KMS-11 (cell line): ENCODE data around the gene TRIM6.

Experiments
- H2AFZ ChIP-seq: fragments of 200-600 bp; sonication (generic); 2 replicates; pipeline ENCODE4 v1.6.1; 2016; ENCODE audit warnings: antibody characterized with exemption, mixed run types, low read depth
- H3K27ac ChIP-seq: fragments of 200-600 bp; sonication (generic); 2 replicates; pipeline ENCODE4 v1.6.1; 2016; ENCODE audit warnings: mild to moderate bottlenecking, mixed run types
- H3K27me3 ChIP-seq: fragments of 200-600 bp; sonication (generic); 2 replicates; pipeline ENCODE4 v1.6.1; 2017; ENCODE audit warnings: mild to moderate bottlenecking, low read depth, mixed run types, moderate library complexity; ENCODE audit not compliant: insufficient read depth
- H3K36me3 ChIP-seq: fragments of 200-600 bp; sonication (generic); 2 replicates; pipeline ENCODE4 v1.6.1; 2017; ENCODE audit warnings: mild to moderate bottlenecking, mixed run types; ENCODE audit not compliant: insufficient read depth
- H3K4me1 ChIP-seq: fragments of 200-600 bp; sonication (generic); 2 replicates; pipeline ENCODE4 v1.6.1; 2016; ENCODE audit warnings: mild to moderate bottlenecking, low read depth, mixed run types; ENCODE audit not compliant: poor library complexity, severe bottlenecking
- H3K4me2 ChIP-seq: fragments of 200-600 bp; sonication (generic); 2 replicates; pipeline ENCODE4 v1.7.0; 2016; ENCODE audit warnings: mild to moderate bottlenecking, mixed run types
- H3K4me3 ChIP-seq: fragments of 200-600 bp; sonication (generic); IDR thresholded peaks from 2 replicates; pipeline ENCODE4 v1.6.1; 2017; ENCODE audit warnings: low read depth, low read length, mixed read lengths; ENCODE audit not compliant: insufficient read depth
- H3K79me2 ChIP-seq: fragments of 200-600 bp; sonication (generic); 2 replicates; pipeline ENCODE4 v1.6.1; 2016; ENCODE audit warnings: low read depth, mixed run types; ENCODE audit not compliant: insufficient read depth
- H3K9ac ChIP-seq: fragments of 200-600 bp; sonication (generic); 2 replicates; pipeline ENCODE4 v1.6.1; 2016; ENCODE audit warnings: mild to moderate bottlenecking, mixed run types
- H4K20me1 ChIP-seq: fragments of 200-600 bp; sonication (generic); 2 replicates; pipeline ENCODE4 v1.6.1; 2016; ENCODE audit warnings: mild to moderate bottlenecking, mixed run types; ENCODE audit not compliant: insufficient read depth
- TF ChIP-seq, protein P1 (sequence below): fragments of 200-600 bp; sonication (generic); conservative IDR thresholded peaks from 2 replicates; pipeline ENCODE4 v1.6.1; 2017; ENCODE audit warnings: low read depth, mild to moderate bottlenecking, antibody characterized with exemption, low read length, moderate library complexity, mixed read lengths

The TRIM6 gene, protein sequence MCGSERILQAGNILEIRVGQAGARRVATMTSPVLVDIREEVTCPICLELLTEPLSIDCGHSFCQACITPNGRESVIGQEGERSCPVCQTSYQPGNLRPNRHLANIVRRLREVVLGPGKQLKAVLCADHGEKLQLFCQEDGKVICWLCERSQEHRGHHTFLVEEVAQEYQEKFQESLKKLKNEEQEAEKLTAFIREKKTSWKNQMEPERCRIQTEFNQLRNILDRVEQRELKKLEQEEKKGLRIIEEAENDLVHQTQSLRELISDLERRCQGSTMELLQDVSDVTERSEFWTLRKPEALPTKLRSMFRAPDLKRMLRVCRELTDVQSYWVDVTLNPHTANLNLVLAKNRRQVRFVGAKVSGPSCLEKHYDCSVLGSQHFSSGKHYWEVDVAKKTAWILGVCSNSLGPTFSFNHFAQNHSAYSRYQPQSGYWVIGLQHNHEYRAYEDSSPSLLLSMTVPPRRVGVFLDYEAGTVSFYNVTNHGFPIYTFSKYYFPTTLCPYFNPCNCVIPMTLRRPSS

GRCh38 chr11:5596607-5597201 is at the start of gene TRIM6:
Gene TRIM6 (plus strand): TSS chr11:5596637. CDS start chr11:5596898, 261 bp downstream.
- Histone ChIP-seq H2AFZ (no peak within 1 kb of the TSS), H3K4me1 (no peaks in the 10 kb centered on the region), H3K36me3 (no peaks in the 10 kb centered on the region), H3K9ac (no peak within 1 kb of the TSS), H3K4me3 (no peak within 1 kb of the TSS), H3K4me2 (no peak within 1 kb of the TSS), H3K79me2 (no peaks in the 10 kb centered on the region), H3K27me3 (no peaks in the 10 kb centered on the region), H4K20me1 (no peaks in the 10 kb centered on the region), H3K27ac (no peak within 1 kb of the TSS)
- TF ChIP-seq, protein P1, sequence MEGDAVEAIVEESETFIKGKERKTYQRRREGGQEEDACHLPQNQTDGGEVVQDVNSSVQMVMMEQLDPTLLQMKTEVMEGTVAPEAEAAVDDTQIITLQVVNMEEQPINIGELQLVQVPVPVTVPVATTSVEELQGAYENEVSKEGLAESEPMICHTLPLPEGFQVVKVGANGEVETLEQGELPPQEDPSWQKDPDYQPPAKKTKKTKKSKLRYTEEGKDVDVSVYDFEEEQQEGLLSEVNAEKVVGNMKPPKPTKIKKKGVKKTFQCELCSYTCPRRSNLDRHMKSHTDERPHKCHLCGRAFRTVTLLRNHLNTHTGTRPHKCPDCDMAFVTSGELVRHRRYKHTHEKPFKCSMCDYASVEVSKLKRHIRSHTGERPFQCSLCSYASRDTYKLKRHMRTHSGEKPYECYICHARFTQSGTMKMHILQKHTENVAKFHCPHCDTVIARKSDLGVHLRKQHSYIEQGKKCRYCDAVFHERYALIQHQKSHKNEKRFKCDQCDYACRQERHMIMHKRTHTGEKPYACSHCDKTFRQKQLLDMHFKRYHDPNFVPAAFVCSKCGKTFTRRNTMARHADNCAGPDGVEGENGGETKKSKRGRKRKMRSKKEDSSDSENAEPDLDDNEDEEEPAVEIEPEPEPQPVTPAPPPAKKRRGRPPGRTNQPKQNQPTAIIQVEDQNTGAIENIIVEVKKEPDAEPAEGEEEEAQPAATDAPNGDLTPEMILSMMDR: no peak

DNA sequence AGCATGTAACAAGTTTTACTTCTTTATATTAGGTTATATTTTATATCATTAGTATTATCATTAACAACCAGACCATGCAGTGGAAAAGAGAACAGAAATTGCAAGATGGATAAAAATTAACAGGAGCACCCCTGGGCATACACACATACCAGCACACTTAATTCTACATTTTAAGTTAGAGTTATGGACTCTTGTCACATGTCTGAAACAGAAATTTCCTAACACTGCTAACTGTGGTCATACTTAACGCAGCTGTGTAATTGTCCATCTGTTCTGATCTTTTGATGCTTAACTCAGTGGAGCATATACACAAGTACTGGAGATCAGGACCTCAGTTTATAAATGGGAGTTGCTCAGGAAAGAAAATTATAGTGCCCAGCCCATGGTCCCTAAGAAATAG is 48.5 kb upstream of the TRIM6 start:
- TF ChIP-seq, protein P1: no peak
- no peaks in the 10 kb centered on the region for H3K4me1 ChIP-seq
- no peaks in the 10 kb centered on the region for H4K20me1 ChIP-seq
- H3K27ac ChIP-seq: no peak overlapping the region
- no peak overlapping the region for H3K9ac ChIP-seq
- H3K36me3 ChIP-seq: no peaks in the 10 kb centered on the region
- H2AFZ ChIP-seq: no peak overlapping the region
- H3K27me3 ChIP-seq: no peaks in the 10 kb centered on the region
- no peak overlapping the region for H3K4me3 ChIP-seq
- no peak overlapping the region for H3K4me2 ChIP-seq
- no peaks in the 10 kb centered on the region for H3K79me2 ChIP-seq

DNA sequence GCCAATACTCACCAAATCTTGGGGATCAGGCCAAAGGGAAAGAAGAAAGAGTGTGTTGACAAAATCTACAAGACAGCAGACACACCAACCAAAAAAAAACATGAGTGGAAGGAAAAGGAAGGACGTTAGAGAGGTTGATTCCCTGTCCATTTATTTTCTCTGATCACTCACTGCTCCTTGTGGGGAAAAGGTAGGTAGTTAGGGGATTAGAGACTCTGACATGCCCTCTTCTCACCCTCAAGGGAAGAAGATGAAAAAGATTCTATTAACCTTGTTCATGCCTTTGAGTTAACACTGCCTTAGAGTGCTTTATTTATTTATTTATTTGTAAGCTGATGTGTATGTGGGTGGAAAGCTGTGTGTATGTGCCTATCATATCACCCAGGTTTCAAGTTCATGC is 48.0 kb upstream of the TRIM6 start, which contains the start of gene OR52H1:
TSS of gene OR52H1 (minus strand) at position 101 of the 400 bp plus-strand sequence. CDS start 3,035 bp downstream, outside the sequence.
- Histone ChIP-seq H2AFZ (no peak within 1 kb of the TSS), H3K4me1 (no peaks in the 10 kb centered on the region), H3K27ac (no peak within 1 kb of the TSS), H3K27me3 (no peaks in the 10 kb centered on the region), H3K9ac (no peak within 1 kb of the TSS), H3K36me3 (no peaks in the 10 kb centered on the region), H3K79me2 (no peaks in the 10 kb centered on the region), H3K4me3 (no peak within 1 kb of the TSS), H4K20me1 (no peaks in the 10 kb centered on the region), H3K4me2 (no peak within 1 kb of the TSS)
- TF ChIP-seq, protein P1: no peak

GRCh38 chr11:5550440-5551095 is 45.9 kb upstream of the TRIM6 start:
- Histone ChIP-seq H2AFZ (no peak overlapping the region), H3K79me2 (no peaks in the 10 kb centered on the region), H3K4me2 (no peak overlapping the region), H3K36me3 (no peaks in the 10 kb centered on the region), H3K27ac (no peak overlapping the region), H3K9ac (no peak overlapping the region), H4K20me1 (no peaks in the 10 kb centered on the region), H3K4me1 (no peaks in the 10 kb centered on the region), H3K4me3 (no peak overlapping the region), H3K27me3 (no peaks in the 10 kb centered on the region)
- TF ChIP-seq, protein P1: no peak
